Liver (tissue), 9 donors: ENCODE data around the gene PARN. TPM values are rescaled to one million over a fixed set of nuclear protein-coding genes. Genes with fewer than 3 reads are reported as not detected.

Source experiments
- DNase-seq: peaks from one replicate; pipeline ENCODE4 v3.0.0-alpha.2; 2017; ENCODE audit warnings: low spot score
- H3K27ac ChIP-seq, 2 donors: one replicate each; pipeline ENCODE4 v1.7.0; 2013; ENCODE audit warnings: inconsistent platforms in 2 of 2, low read length in 2 of 2, control low read depth in 1 of 2, low read depth in 1 of 2, mild to moderate bottlenecking in 1 of 2
- H3K27me3 ChIP-seq, 4 donors: one replicate each; pipeline versions ENCODE4 v1.6.1 to v1.7.0; 2013; ENCODE audit warnings: low read length in 3 of 4, inconsistent platforms in 1 of 4, mild to moderate bottlenecking in 1 of 4, moderate library complexity in 1 of 4; ENCODE audit not compliant: control insufficient read depth in 4 of 4, insufficient read depth in 4 of 4
- H3K36me3 ChIP-seq, 4 donors: one replicate each; pipeline versions ENCODE4 v1.6.1 to v1.7.0; 2013; ENCODE audit warnings: low read length in 3 of 4, mild to moderate bottlenecking in 3 of 4, low read depth in 1 of 4, moderate library complexity in 1 of 4; ENCODE audit not compliant: control insufficient read depth in 4 of 4, insufficient read depth in 3 of 4
- H3K4me1 ChIP-seq, 4 donors: one replicate each; pipeline versions ENCODE4 v1.6.1 to v1.7.0; 2013; ENCODE audit warnings: low read length in 3 of 4, mild to moderate bottlenecking in 3 of 4, moderate library complexity in 1 of 4; ENCODE audit not compliant: control insufficient read depth in 4 of 4, insufficient read depth in 4 of 4
- H3K4me3 ChIP-seq, 3 donors: one replicate each; pipeline versions ENCODE4 v1.6.1 to v1.7.0; 2013; ENCODE audit warnings: low read length in 3 of 3, control low read depth in 1 of 3, low read depth in 1 of 3, mild to moderate bottlenecking in 1 of 3
- H3K9ac ChIP-seq, 2 donors: one replicate each; pipeline ENCODE4 v1.7.0; 2013; ENCODE audit warnings: low read length in 2 of 2, mild to moderate bottlenecking in 2 of 2, moderate library complexity in 2 of 2, control low read depth in 1 of 2, low read depth in 1 of 2
- H3K9me3 ChIP-seq, 4 donors: one replicate each; pipeline versions ENCODE4 v1.6.1 to v1.7.0; 2013; ENCODE audit warnings: low read length in 3 of 4; ENCODE audit not compliant: control insufficient read depth in 4 of 4
- CTCF ChIP-seq: fragments of 150-350 bp; IDR thresholded peaks from 2 replicates; pipeline ENCODE4 v1.5.1; 2017; ENCODE audit warnings: improper control_type of control experiment, low read depth, low read length; ENCODE audit not compliant: missing input control
- FOXA1 ChIP-seq: IDR thresholded peaks from 2 replicates; pipeline ENCODE4 v1.6.1; 2016; ENCODE audit warnings: antibody characterized with exemption
- GABPA ChIP-seq, 2 donors: IDR thresholded peaks in 1 of 2; conservative IDR thresholded peaks in 1 of 2; 2 replicates each; pipeline ENCODE4 v1.6.1; 2016; ENCODE audit warnings: antibody characterized with exemption in 2 of 2, mild to moderate bottlenecking in 1 of 2, moderate library complexity in 1 of 2
- HNF4A ChIP-seq, 2 donors: conservative IDR thresholded peaks; 2 replicates each; pipeline ENCODE4 v1.6.1; 2016; ENCODE audit warnings: antibody characterized with exemption in 2 of 2, mild to moderate bottlenecking in 2 of 2
- MAX ChIP-seq: IDR thresholded peaks from 2 replicates; pipeline ENCODE4 v1.6.1; 2016; ENCODE audit warnings: antibody characterized with exemption
- RAD21 ChIP-seq, 2 donors: IDR thresholded peaks; 2 replicates each; pipeline ENCODE4 v1.6.1; 2016; ENCODE audit warnings: antibody characterized with exemption in 2 of 2, mild to moderate bottlenecking in 2 of 2
- REST ChIP-seq: IDR thresholded peaks from 2 replicates; pipeline ENCODE4 v1.6.1; 2016; ENCODE audit warnings: antibody characterized with exemption, mild to moderate bottlenecking
- YY1 ChIP-seq: IDR thresholded peaks from 2 replicates; pipeline ENCODE4 v1.6.1; 2016; ENCODE audit warnings: antibody characterized with exemption, mild to moderate bottlenecking
- WGBS: extraction: QIAGEN DNeasy Blood & Tissue Kit; methylation state at CpG from one replicate; pipeline ENCODE4 v1.1.7; 2013; 5-methylcytosine and 5-hydroxymethylcytosine counted together
- polyA plus RNA-seq, 2 donors: library from polyadenylated mRNA; stranded (reverse) in 1 of 2; unstranded in 1 of 2; fragments of 200-250 nt in 1 of 2; fragments of >200 nt in 1 of 2; fragmentation: Nextera tagmentation in 1 of 2; extraction: Ambion mirVana in 1 of 2; gene quantifications; one replicate each; pipeline versions ENCODE4 v1.2.1 to v1.2.3, GENCODE V29; 2013 to 2015
- total RNA-seq, 2 donors: library from RNA; depleted of rRNA; stranded (reverse); fragments of >200 nt; gene quantifications; one replicate each; pipeline ENCODE4 v1.2.3, GENCODE V29; 2014
- TF ChIP-seq, protein P1 (sequence below): IDR thresholded peaks from 2 replicates; pipeline ENCODE4 v1.6.1; 2016; ENCODE audit warnings: antibody characterized with exemption
- donor health status: healthy.
- donor health status: healthy.
- donor health status: healthy.
- donor health status: healthy.
- donor health status: healthy.

PARN gene
- total and polyA plus RNA-seq, 4 donors, result 7.9 to 19.7 (median 9.7) TPM

GRCh38 chr16:14489460-14489859 is 140.6 kb downstream of the PARN start:
- 96% methylated on average over 4 of the region's 4 CpGs for WGBS
- Histone ChIP-seq H3K4me3 (no peak overlapping the region), H3K27ac (no peak overlapping the region)

GRCh38 chr16:14487579-14487978 is 142.5 kb downstream of the PARN start:
- WGBS, result 22% methylated on average over 3 of the region's 3 CpGs

More at GRCh38 chr16:14489460-14489859, 140.6 kb downstream of the PARN start:
- no peaks in the 10 kb centered on the region for H3K27me3 ChIP-seq
- no peaks in the 10 kb centered on the region for H3K36me3 ChIP-seq
- no peak overlapping the region for H3K9ac ChIP-seq
- TF ChIP-seq CTCF, result peak; percentile 1
- TF ChIP-seq, protein P1, sequence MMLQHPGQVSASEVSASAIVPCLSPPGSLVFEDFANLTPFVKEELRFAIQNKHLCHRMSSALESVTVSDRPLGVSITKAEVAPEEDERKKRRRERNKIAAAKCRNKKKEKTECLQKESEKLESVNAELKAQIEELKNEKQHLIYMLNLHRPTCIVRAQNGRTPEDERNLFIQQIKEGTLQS, result no peak
- H3K9me3 ChIP-seq, result no peaks in the 10 kb centered on the region
- no peak for DNase-seq
- peaks cover 0 to 25% (median 18%) of the 10 kb centered on the region in 4 donors for H3K4me1 ChIP-seq

GRCh38 chr16:14486520-14487303 is 143.3 kb downstream of the PARN start:
- Histone ChIP-seq H3K9ac (peak overlapping the region; percentile 18 to 90), H3K27me3 (no peaks in the 10 kb centered on the region), H3K27ac (peak overlapping the region; percentile 81 to 85), H3K36me3 (peaks cover 0 to 2% (median 1%) of the 10 kb centered on the region in 4 donors), H3K4me1 (peaks cover 0 to 25% (median 18%) of the 10 kb centered on the region in 4 donors), H3K4me3 (peak overlapping the region; percentile 49 to 60 (median 60)), H3K9me3 (no peaks in the 10 kb centered on the region)
- WGBS, result 13% methylated on average over 20 of the region's 20 CpGs
- DNase-seq, result peak; percentile 77
- peak; percentile 98 for TF ChIP-seq MAX
- peak; percentile 92 for TF ChIP-seq YY1
- no peak for TF ChIP-seq FOXA1
- TF ChIP-seq, protein P1, result no peak
- peak; percentile 62 to 73 for TF ChIP-seq HNF4A (conservative IDR thresholded peaks at IDR 0.05)
- peak in 1 of 2 donors; percentile 40 for TF ChIP-seq GABPA (IDR thresholded peaks at IDR 0.05 in 1 of 2, conservative IDR thresholded peaks at IDR 0.05 in 1 of 2)
- TF ChIP-seq REST, result peak; percentile 67
- TF ChIP-seq RAD21 (IDR thresholded peaks at IDR 0.05), result peak; percentile 58 to 65

More at GRCh38 chr16:14487579-14487978, 142.5 kb downstream of the PARN start:
- Histone ChIP-seq H3K27ac (no peak overlapping the region), H3K9me3 (no peaks in the 10 kb centered on the region), H3K27me3 (no peaks in the 10 kb centered on the region), H3K4me3 (peak overlapping the region in 1 of 3 donors; percentile 49), H3K36me3 (peaks cover 0 to 2% (median 0%) of the 10 kb centered on the region in 4 donors), H3K9ac (peak overlapping the region in 1 of 2 donors; percentile 90), H3K4me1 (peaks cover 0 to 25% (median 18%) of the 10 kb centered on the region in 4 donors)
- no peak for DNase-seq
- TF ChIP-seq YY1, result peak; percentile 83
- TF ChIP-seq REST, result no peak
